Vagina (tissue), 2 donors: ENCODE data around the gene ETAA1.

Experiments
- POLR2A ChIP-seq, 2 donors: fragments of 450-650 bp; IDR thresholded peaks; one replicate each; pipeline ENCODE4 v1.6.1; 2017; ENCODE audit warnings: antibody characterized with exemption in 2 of 2, mild to moderate bottlenecking in 2 of 2, moderate library complexity in 2 of 2
- POLR2AphosphoS5 ChIP-seq, 2 donors: sonication (generic); formaldehyde crosslinking; IDR thresholded peaks; one replicate each; pipeline ENCODE4 v1.9.0; 2017; ENCODE audit warnings: antibody characterized with exemption in 2 of 2, mild to moderate bottlenecking in 2 of 2, low read depth in 1 of 2; ENCODE audit not compliant: insufficient read depth in 1 of 2
- TF ChIP-seq, protein P1 (sequence below), 3 experiments: fragments of 450-650 bp in 2 of 3; fragments of 200-600 bp in 1 of 3; sonication (generic) in 1 of 3; IDR thresholded peaks; one replicate each; pipeline ENCODE4 v1.5.1; 2017 to 2019; ENCODE audit warnings: antibody characterized with exemption in 3 of 3, mild to moderate bottlenecking in 2 of 3, moderate library complexity in 2 of 3

DNA sequence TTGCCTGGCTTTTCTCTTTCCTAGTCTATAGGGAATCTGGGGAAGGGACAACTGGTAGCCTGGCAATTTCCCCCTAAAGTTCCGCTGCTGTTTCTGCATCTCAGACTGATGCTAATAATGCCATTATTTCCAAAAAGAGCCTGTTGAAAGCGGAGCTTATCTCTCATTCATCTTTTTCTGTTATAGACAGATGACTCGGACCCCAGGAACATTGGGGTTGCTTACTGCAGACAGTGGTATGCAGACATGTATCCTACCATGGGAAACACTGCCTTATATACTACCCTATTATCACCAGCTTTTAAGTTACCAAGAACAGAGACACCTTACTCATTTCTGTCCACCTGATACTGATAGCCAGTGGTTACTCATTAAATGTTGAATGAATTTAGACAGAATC, 15.3 kb downstream of the ETAA1 start:
- TF ChIP-seq, protein P1, sequence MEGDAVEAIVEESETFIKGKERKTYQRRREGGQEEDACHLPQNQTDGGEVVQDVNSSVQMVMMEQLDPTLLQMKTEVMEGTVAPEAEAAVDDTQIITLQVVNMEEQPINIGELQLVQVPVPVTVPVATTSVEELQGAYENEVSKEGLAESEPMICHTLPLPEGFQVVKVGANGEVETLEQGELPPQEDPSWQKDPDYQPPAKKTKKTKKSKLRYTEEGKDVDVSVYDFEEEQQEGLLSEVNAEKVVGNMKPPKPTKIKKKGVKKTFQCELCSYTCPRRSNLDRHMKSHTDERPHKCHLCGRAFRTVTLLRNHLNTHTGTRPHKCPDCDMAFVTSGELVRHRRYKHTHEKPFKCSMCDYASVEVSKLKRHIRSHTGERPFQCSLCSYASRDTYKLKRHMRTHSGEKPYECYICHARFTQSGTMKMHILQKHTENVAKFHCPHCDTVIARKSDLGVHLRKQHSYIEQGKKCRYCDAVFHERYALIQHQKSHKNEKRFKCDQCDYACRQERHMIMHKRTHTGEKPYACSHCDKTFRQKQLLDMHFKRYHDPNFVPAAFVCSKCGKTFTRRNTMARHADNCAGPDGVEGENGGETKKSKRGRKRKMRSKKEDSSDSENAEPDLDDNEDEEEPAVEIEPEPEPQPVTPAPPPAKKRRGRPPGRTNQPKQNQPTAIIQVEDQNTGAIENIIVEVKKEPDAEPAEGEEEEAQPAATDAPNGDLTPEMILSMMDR (IDR thresholded peaks at IDR 0.05): no peak
- no peak for TF ChIP-seq POLR2A (IDR thresholded peaks at IDR 0.05)
- no peak for TF ChIP-seq POLR2AphosphoS5 (IDR thresholded peaks at IDR 0.05; ENCODE audit: insufficient read depth in 1 of 2, low read depth in 1 of 2)
